ENCODE measurements around the gene PODNL1.

PODNL1 gene

DNA sequence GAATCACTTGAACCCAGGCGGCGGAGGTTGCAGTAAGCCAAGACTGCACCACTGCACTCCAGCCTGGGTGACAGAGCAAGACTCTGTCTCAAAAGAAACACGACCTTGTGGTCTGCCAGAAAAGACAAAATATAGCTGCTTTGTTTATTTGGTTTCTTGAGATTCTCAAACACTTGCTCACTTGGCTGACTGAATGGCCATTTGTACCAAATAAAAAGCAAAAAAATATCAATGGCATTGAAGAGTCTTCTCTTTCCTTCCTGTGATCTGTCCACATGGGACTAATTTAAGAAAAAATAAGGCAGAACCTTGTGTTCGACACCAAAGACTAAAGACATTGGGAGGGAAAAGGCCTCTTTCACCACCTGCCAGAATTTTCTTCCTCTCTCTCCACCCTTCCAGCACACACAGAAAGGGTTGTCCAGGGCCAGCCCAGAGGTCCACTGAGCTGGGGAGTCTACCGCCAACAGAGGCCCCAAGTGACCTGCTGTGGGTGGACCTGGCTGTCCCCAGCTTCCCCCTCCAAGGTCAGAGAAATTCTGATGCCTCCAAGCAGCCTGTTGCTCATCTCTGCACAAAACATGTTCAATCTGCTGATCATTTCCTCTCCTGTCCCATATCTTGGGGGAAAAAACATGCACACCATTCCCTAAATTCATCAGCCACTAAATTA, 38.2 kb downstream of the PODNL1 start:
- in situ Hi-C loops (cut with HindIII; ENCODE audit: low pct_ligation_motif_present, low sequenced_read_pairs) = no loop called here
- DNase-seq = no peak
- H3K27ac ChIP-seq = no peak overlapping the region
- no peaks in the 10 kb centered on the region for H3K27me3 ChIP-seq (replicated peaks)
- no peaks in the 10 kb centered on the region for H3K36me3 ChIP-seq (replicated peaks)
- TF ChIP-seq, protein P1, sequence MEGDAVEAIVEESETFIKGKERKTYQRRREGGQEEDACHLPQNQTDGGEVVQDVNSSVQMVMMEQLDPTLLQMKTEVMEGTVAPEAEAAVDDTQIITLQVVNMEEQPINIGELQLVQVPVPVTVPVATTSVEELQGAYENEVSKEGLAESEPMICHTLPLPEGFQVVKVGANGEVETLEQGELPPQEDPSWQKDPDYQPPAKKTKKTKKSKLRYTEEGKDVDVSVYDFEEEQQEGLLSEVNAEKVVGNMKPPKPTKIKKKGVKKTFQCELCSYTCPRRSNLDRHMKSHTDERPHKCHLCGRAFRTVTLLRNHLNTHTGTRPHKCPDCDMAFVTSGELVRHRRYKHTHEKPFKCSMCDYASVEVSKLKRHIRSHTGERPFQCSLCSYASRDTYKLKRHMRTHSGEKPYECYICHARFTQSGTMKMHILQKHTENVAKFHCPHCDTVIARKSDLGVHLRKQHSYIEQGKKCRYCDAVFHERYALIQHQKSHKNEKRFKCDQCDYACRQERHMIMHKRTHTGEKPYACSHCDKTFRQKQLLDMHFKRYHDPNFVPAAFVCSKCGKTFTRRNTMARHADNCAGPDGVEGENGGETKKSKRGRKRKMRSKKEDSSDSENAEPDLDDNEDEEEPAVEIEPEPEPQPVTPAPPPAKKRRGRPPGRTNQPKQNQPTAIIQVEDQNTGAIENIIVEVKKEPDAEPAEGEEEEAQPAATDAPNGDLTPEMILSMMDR (IDR thresholded peaks at IDR 0.05; ENCODE audit: low read depth, low read length, missing control alignments) = no peak
- H3K4me3 ChIP-seq (ENCODE audit: low read depth, low read length) = no peak overlapping the region

DNA sequence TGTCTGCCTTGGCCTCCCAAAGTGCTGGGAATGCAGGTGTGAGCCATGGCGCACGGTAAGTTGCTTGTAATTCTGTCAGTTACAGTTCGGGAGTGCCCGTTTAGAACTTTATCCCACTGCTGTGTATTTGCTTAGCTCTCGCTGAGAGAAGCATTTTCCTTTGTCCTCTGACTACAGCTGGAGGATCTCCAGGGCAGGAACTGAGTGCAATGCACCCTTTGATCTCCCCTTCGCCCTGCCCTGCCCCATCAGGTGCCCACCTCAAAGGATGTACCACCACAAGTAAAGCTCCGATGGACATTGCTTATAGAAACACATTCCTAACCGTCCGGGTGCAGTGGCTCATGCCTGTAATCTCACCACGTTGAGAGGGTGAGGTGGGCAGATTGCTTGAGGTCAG, 38.8 kb downstream of the PODNL1 start:
- TF ChIP-seq, protein P1 (IDR thresholded peaks at IDR 0.05; ENCODE audit: low read depth, low read length, missing control alignments) = no peak
- Histone ChIP-seq H3K27me3 (replicated peaks) (no peaks in the 10 kb centered on the region), H3K4me3 (ENCODE audit: low read depth, low read length) (no peak overlapping the region), H3K36me3 (replicated peaks) (no peaks in the 10 kb centered on the region), H3K27ac (no peak overlapping the region)
- DNase-seq = no peak
- in situ Hi-C loops (cut with HindIII; ENCODE audit: low pct_ligation_motif_present, low sequenced_read_pairs) = no loop called here

DNA sequence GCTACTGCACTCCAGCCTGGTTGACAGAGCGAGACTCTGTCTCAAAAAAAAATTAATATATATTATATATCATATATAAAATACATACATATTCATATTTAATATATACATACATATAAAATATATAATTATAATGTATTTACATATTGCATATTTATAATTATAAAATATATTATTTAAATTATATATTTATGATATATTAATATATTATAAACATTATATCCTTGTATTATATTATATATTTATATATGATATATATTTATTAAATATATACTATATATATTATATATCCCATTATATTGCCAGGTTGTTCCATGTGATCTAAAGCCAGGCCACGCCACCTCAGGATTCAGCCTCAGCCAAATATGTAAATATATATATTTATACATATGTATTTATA, 42.0 kb downstream of the PODNL1 start:
- Histone ChIP-seq H3K27ac (no peak overlapping the region), H3K27me3 (replicated peaks) (no peaks in the 10 kb centered on the region), H3K4me3 (ENCODE audit: low read depth, low read length) (no peak overlapping the region), H3K36me3 (replicated peaks) (no peaks in the 10 kb centered on the region)
- TF ChIP-seq, protein P1 (IDR thresholded peaks at IDR 0.05; ENCODE audit: low read depth, low read length, missing control alignments) = no peak
- DNase-seq = no peak
- in situ Hi-C loops (cut with HindIII; ENCODE audit: low pct_ligation_motif_present, low sequenced_read_pairs) = no loop called here

DNA sequence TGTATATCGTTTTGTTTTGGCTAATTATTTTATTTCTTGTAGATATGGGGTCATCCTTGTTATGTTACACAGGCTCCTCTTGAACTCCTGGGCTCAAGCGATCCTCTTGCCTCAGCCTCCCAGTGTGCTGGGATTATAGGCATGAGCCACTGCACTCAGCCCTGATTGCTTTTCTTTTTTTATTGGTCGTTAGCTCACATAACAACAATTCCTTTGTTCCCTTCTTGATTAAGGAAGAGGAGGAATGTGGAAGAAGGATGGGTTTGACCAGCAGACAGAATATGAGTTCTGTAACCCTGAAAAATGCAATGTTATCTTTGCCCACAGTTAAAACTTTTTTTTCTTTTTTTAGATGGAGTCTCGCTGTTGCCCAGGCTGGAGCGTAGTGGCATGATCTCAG, 43.7 kb downstream of the PODNL1 start:
- no peak for DNase-seq
- Histone ChIP-seq H3K4me3 (ENCODE audit: low read depth, low read length) (no peak overlapping the region), H3K27ac (no peak overlapping the region), H3K27me3 (replicated peaks) (no peaks in the 10 kb centered on the region), H3K36me3 (replicated peaks) (no peaks in the 10 kb centered on the region)
- TF ChIP-seq, protein P1 (IDR thresholded peaks at IDR 0.05; ENCODE audit: low read depth, low read length, missing control alignments) = no peak
- in situ Hi-C loops (cut with HindIII; ENCODE audit: low pct_ligation_motif_present, low sequenced_read_pairs) = no loop called here

DNA sequence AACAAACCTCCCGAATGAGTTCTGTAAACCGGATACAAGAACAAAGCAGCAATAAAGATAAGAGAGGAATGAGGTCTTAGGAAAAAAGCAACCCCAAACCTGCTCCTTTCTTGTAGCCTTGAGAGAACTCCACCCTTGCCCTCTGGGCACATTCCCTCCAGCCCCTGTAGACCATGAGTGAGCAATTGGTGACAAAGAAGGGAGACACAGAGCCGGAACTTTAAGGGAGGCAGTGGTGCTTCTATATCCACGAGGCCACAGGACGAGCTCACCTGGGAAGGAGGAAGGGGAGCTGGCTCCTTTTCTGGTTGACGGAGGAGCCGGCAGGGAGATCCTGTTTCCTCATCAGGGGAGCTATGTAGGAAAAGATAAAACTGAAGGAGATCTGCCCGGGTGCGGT, 45.3 kb downstream of the PODNL1 start:
- no peak for DNase-seq
- TF ChIP-seq, protein P1 (IDR thresholded peaks at IDR 0.05; ENCODE audit: low read depth, low read length, missing control alignments) = no peak
- H3K4me3 ChIP-seq (ENCODE audit: low read depth, low read length) = no peak overlapping the region
- no peaks in the 10 kb centered on the region for H3K36me3 ChIP-seq (replicated peaks)
- no peaks in the 10 kb centered on the region for H3K27me3 ChIP-seq (replicated peaks)
- in situ Hi-C loops (cut with HindIII; ENCODE audit: low pct_ligation_motif_present, low sequenced_read_pairs) = no loop called here
- no peak overlapping the region for H3K27ac ChIP-seq

DNA sequence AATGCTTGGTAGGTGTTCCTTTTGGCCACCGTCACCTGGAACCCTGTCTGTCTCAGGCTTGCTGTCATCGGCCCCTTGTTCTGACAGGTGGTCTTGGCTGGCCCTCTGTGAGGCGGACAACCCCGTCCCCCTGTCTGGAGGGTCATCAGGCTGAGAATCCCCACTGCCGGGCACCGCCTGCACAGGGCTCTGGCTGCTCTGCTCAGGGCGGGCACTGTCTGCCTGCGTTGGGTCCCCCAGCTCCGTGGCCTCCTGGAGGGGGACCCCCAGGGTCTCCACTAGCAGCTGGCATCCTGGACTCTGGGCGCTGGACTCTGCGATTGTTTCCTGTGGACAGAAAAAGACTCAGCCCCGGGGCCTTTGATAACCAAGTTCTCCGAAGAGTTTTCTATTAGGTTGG, 48.1 kb downstream of the PODNL1 start:
- no peaks in the 10 kb centered on the region for H3K27me3 ChIP-seq (replicated peaks)
- H3K27ac ChIP-seq = no peak overlapping the region
- no peak overlapping the region for H3K4me3 ChIP-seq (ENCODE audit: low read depth, low read length)
- H3K36me3 ChIP-seq (replicated peaks) = no peaks in the 10 kb centered on the region
- no peak for DNase-seq
- in situ Hi-C loops (cut with HindIII; ENCODE audit: low pct_ligation_motif_present, low sequenced_read_pairs) = no loop called here
- TF ChIP-seq, protein P1 (IDR thresholded peaks at IDR 0.05; ENCODE audit: low read depth, low read length, missing control alignments) = no peak
